OCI-LY1 (cell line): ENCODE measurements around the gene RPL36AL.

ENCODE experiments used
- H2AFZ ChIP-seq: fragments of 200-600 bp; sonication (generic), shearing (Covaris generic); 2 replicates; pipeline ENCODE4 v1.6.0; 2014; ENCODE audit warnings: antibody characterized with exemption, mild to moderate bottlenecking, low read length
- H3F3A ChIP-seq: fragments of 200-600 bp; sonication (generic), shearing (Covaris generic); 2 replicates; pipeline ENCODE4 v1.6.0; 2014; ENCODE audit warnings: mild to moderate bottlenecking, antibody characterized with exemption, low read length, moderate library complexity; ENCODE audit not compliant: insufficient read depth
- H3K27ac ChIP-seq: fragments of 200-600 bp; sonication (generic); 2 replicates; pipeline ENCODE4 v1.5.1; 2014; ENCODE audit warnings: low read length, mixed run types, mild to moderate bottlenecking, low read depth; ENCODE audit not compliant: poor library complexity, severe bottlenecking
- H3K27me3 ChIP-seq: fragments of 200-600 bp; sonication (generic); 2 replicates; pipeline ENCODE4 v1.6.0; 2014; ENCODE audit warnings: antibody characterized with exemption, mild to moderate bottlenecking, low read length, moderate library complexity; ENCODE audit not compliant: insufficient read depth
- H3K36me3 ChIP-seq: fragments of 200-600 bp; sonication (generic); 2 replicates; pipeline ENCODE4 v1.6.1; 2014; ENCODE audit warnings: mild to moderate bottlenecking, antibody characterized with exemption, low read length, moderate library complexity, mixed read lengths; ENCODE audit not compliant: insufficient read depth
- H3K4me1 ChIP-seq: fragments of 200-600 bp; sonication (generic); 2 replicates; pipeline ENCODE4 v1.5.1; 2014; ENCODE audit warnings: mild to moderate bottlenecking, low read length, moderate library complexity; ENCODE audit not compliant: insufficient read depth, severe bottlenecking
- H3K4me2 ChIP-seq: fragments of 200-600 bp; sonication (generic), shearing (Covaris generic); 2 replicates; pipeline ENCODE4 v1.6.1; 2014; ENCODE audit warnings: low read length
- H3K4me3 ChIP-seq: fragments of 200-600 bp; sonication (generic); 2 replicates; pipeline ENCODE4 v1.5.1; 2014; ENCODE audit warnings: low read length, low read depth, mild to moderate bottlenecking, mixed read lengths; ENCODE audit not compliant: poor library complexity, severe bottlenecking
- H3K79me2 ChIP-seq: fragments of 200-600 bp; shearing (Covaris generic); 2 replicates; pipeline ENCODE4 v1.6.1; 2016; ENCODE audit warnings: mixed run types, low read length, mixed read lengths; ENCODE audit not compliant: insufficient read depth
- H3K9ac ChIP-seq: fragments of 200-600 bp; sonication (generic), shearing (Covaris generic); 2 replicates; pipeline ENCODE4 v1.6.1; 2014; ENCODE audit warnings: mild to moderate bottlenecking, low read length, mixed read lengths
- H3K9me2 ChIP-seq: fragments of 200-600 bp; sonication (generic), shearing (Covaris generic); 2 replicates; pipeline ENCODE4 v1.6.1; 2014; ENCODE audit warnings: low read depth, mild to moderate bottlenecking, low read length, mixed read lengths
- H3K9me3 ChIP-seq: fragments of 200-600 bp; shearing (Covaris generic); 2 replicates; pipeline ENCODE4 v1.6.1; 2014; ENCODE audit warnings: low read length, mixed read lengths
- H4K20me1 ChIP-seq: fragments of 200-600 bp; sonication (generic), shearing (Covaris generic); 2 replicates; pipeline ENCODE4 v1.6.0; 2016; ENCODE audit warnings: mild to moderate bottlenecking, low read length; ENCODE audit not compliant: insufficient read depth
- EZH2 ChIP-seq: fragments of 200-600 bp; sonication (generic), shearing (Covaris generic); IDR thresholded peaks from 2 replicates; pipeline ENCODE4 v1.8.0; 2017; ENCODE audit warnings: borderline replicate concordance, mixed run types, mild to moderate bottlenecking, antibody characterized with exemption, low read length, moderate library complexity, mixed read lengths
- TF ChIP-seq, protein P1 (sequence below): fragments of 200-600 bp; sonication (generic), shearing (Covaris generic); IDR thresholded peaks from 2 replicates; pipeline ENCODE4 v1.5.1; 2017; ENCODE audit warnings: mild to moderate bottlenecking, antibody characterized with exemption, low read length, moderate library complexity, mixed read lengths

RPL36AL gene

GRCh38 chr14:49593016-49593415 lies 27.4 kb downstream of the RPL36AL start:
- H3K27ac ChIP-seq, result no peak overlapping the region
- no peaks in the 10 kb centered on the region for H3K9me3 ChIP-seq
- no peak for TF ChIP-seq EZH2
- TF ChIP-seq, protein P1, sequence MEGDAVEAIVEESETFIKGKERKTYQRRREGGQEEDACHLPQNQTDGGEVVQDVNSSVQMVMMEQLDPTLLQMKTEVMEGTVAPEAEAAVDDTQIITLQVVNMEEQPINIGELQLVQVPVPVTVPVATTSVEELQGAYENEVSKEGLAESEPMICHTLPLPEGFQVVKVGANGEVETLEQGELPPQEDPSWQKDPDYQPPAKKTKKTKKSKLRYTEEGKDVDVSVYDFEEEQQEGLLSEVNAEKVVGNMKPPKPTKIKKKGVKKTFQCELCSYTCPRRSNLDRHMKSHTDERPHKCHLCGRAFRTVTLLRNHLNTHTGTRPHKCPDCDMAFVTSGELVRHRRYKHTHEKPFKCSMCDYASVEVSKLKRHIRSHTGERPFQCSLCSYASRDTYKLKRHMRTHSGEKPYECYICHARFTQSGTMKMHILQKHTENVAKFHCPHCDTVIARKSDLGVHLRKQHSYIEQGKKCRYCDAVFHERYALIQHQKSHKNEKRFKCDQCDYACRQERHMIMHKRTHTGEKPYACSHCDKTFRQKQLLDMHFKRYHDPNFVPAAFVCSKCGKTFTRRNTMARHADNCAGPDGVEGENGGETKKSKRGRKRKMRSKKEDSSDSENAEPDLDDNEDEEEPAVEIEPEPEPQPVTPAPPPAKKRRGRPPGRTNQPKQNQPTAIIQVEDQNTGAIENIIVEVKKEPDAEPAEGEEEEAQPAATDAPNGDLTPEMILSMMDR, result no peak
- no peaks in the 10 kb centered on the region for H4K20me1 ChIP-seq
- peaks cover 15% of the 10 kb centered on the region for H3K4me1 ChIP-seq
- H3K4me3 ChIP-seq, result no peak overlapping the region
- H3K79me2 ChIP-seq, result no peaks in the 10 kb centered on the region
- H3K9ac ChIP-seq, result no peak overlapping the region
- H3K4me2 ChIP-seq, result no peak overlapping the region
- H2AFZ ChIP-seq, result no peak overlapping the region
- no peaks in the 10 kb centered on the region for H3K9me2 ChIP-seq
- H3F3A ChIP-seq, result no peaks in the 10 kb centered on the region
- H3K36me3 ChIP-seq, result no peaks in the 10 kb centered on the region
- no peaks in the 10 kb centered on the region for H3K27me3 ChIP-seq

DNA sequence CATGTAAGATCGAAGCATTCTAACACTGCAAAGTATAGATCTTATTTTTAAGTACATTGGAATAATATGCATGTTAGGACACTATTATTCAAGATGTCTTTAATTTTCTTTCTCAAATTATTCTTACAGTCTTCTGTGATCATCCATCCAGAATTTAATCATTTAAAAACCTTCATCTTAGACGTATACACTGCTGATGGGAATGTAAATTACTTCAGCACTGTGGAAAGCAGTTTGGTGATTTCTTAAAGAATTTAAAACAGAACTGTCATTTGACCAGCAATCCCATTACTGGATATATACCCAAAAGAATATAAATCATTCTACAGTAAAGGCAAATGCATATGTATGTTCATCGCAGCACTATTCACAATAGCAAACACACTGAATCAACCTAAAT lies 31.0 kb downstream of the RPL36AL start:
- peaks cover 3% of the 10 kb centered on the region; the same call in 1 of the 2 replicates for H4K20me1 ChIP-seq
- no peaks in the 10 kb centered on the region for H3K9me2 ChIP-seq
- H3K4me2 ChIP-seq, result no peak overlapping the region
- H3F3A ChIP-seq, result no peaks in the 10 kb centered on the region
- H2AFZ ChIP-seq, result no peak overlapping the region
- peaks cover 14% of the 10 kb centered on the region for H3K36me3 ChIP-seq
- H3K4me3 ChIP-seq, result no peak overlapping the region
- no peaks in the 10 kb centered on the region for H3K27me3 ChIP-seq
- peaks cover 18% of the 10 kb centered on the region for H3K79me2 ChIP-seq
- H3K9ac ChIP-seq, result no peak overlapping the region
- H3K4me1 ChIP-seq, result peaks cover 8% of the 10 kb centered on the region
- H3K27ac ChIP-seq, result no peak overlapping the region
- H3K9me3 ChIP-seq, result no peaks in the 10 kb centered on the region
- TF ChIP-seq EZH2, result no peak
- TF ChIP-seq, protein P1, result no peak

- no peak overlapping the region for H3K9ac ChIP-seq
- TF ChIP-seq, protein P1, result peak; percentile 96
- no peak for TF ChIP-seq EZH2
- no peaks in the 10 kb centered on the region for H3K9me3 ChIP-seq
- H3K79me2 ChIP-seq, result peaks cover 43% of the 10 kb centered on the region
- no peak overlapping the region for H2AFZ ChIP-seq
- peaks cover 7% of the 10 kb centered on the region; the same call in 1 of the 2 replicates for H4K20me1 ChIP-seq
- no peaks in the 10 kb centered on the region for H3K9me2 ChIP-seq
- no peaks in the 10 kb centered on the region for H3K27me3 ChIP-seq
- H3K4me3 ChIP-seq, result peak overlapping the region; percentile 90
- H3K4me1 ChIP-seq, result peaks cover 25% of the 10 kb centered on the region
- peak overlapping the region; percentile 35; the same call in 1 of the 2 replicates for H3K4me2 ChIP-seq
- H3F3A ChIP-seq, result no peaks in the 10 kb centered on the region
- peak overlapping the region; percentile 74 for H3K27ac ChIP-seq
- H3K36me3 ChIP-seq, result peaks cover 39% of the 10 kb centered on the region
Measured at GRCh38 chr14:49586673-49587460, 33.6 kb downstream of the RPL36AL start.
